Transverse colon (tissue), 4 donors: ENCODE data around the gene NEDD4L. TPM values are rescaled to one million over a fixed set of nuclear protein-coding genes. Genes with fewer than 3 reads are reported as not detected.

Experiments
- DNase-seq: peaks from one replicate; pipeline ENCODE4 v3.0.0-alpha.2; 2019
- H3K27ac ChIP-seq, 4 donors: fragments of 200-600 bp; sonication (generic); 2 replicates each; pipeline ENCODE4 v1.5.1; 2016 to 2018; ENCODE audit warnings: inconsistent platforms in 4 of 4
- H3K27me3 ChIP-seq: fragments of 200-600 bp; sonication (generic); 2 replicates; pipeline ENCODE4 v1.5.1; 2017; ENCODE audit warnings: inconsistent platforms
- H3K36me3 ChIP-seq, 4 donors: fragments of 200-600 bp; sonication (generic); 2 replicates each; pipeline ENCODE4 v1.5.1; 2017 to 2019; ENCODE audit warnings: inconsistent platforms in 4 of 4
- H3K4me1 ChIP-seq, 4 donors: fragments of 200-600 bp; sonication (generic); 2 replicates each; pipeline ENCODE4 v1.5.1; 2017 to 2020; ENCODE audit warnings: inconsistent platforms in 4 of 4
- H3K4me3 ChIP-seq, 4 donors: fragments of 200-600 bp; sonication (generic); 1 replicate in 1 of 4; 2 replicates in 3 of 4; pipeline versions ENCODE4 v1.5.1 to v1.6.1; 2017 to 2019; ENCODE audit warnings: inconsistent platforms in 4 of 4
- H3K9me3 ChIP-seq, 2 donors: fragments of 200-600 bp; sonication (generic); 2 replicates each; pipeline ENCODE4 v1.5.1; 2017 to 2019; ENCODE audit warnings: inconsistent platforms in 2 of 2
- EP300 ChIP-seq: sonication (generic); formaldehyde crosslinking; IDR thresholded peaks from one replicate; pipeline ENCODE4 v1.6.1; 2017; ENCODE audit warnings: antibody characterized with exemption, low read depth
- POLR2A ChIP-seq: fragments of 450-650 bp; IDR thresholded peaks from one replicate; pipeline ENCODE4 v1.6.1; 2016; ENCODE audit warnings: antibody characterized with exemption, mild to moderate bottlenecking, moderate library complexity
- POLR2AphosphoS5 ChIP-seq, 3 donors: sonication (generic); formaldehyde crosslinking; IDR thresholded peaks; one replicate each; pipeline ENCODE4 v1.6.1; 2016; ENCODE audit warnings: antibody characterized with exemption in 3 of 3
- WGBS, 2 donors: methylation state at CpG; one replicate each; pipeline ENCODE4 v1.1.5; 2018; ENCODE audit warnings: low coverage in 1 of 2; 5-methylcytosine and 5-hydroxymethylcytosine counted together
- in situ Hi-C, 4 donors: fragments of 200-750 bp; cut with MboI; loops; one replicate each; pipeline versions ENCODE4 v1.15.0 to v1.15.1; 2017; ENCODE audit warnings: low sequenced_read_pairs in 3 of 4, low pct_ligation_motif_present in 1 of 4, low pct_unique_long_range_greater_than_20kb in 1 of 4
- intact Hi-C: fragments of 100-400 bp; cut with DNase I; formaldehyde crosslinking; loops from one replicate; pipeline ENCODE4 v1.15.1; 2023; ENCODE audit warnings: low total_unique reads
- total RNA-seq, 4 donors: library from RNA; depleted of rRNA; stranded (reverse); fragments of >200 nt; gene quantifications; one replicate each; pipeline ENCODE4 v1.1.0, GENCODE V29; 2016
- TF ChIP-seq, protein P1 (sequence below), 5 experiments: fragments of 200-600 bp in 3 of 5; fragments of 450-650 bp in 2 of 5; sonication (generic) in 3 of 5; IDR thresholded peaks; 1 replicate in 2 of 5; 2 replicates in 3 of 5; pipeline ENCODE4 v1.5.1; 2016 to 2017; ENCODE audit warnings: antibody characterized with exemption in 5 of 5, inconsistent platforms in 3 of 5, mild to moderate bottlenecking in 2 of 5, moderate library complexity in 1 of 5

The NEDD4L gene
- total RNA-seq, 4 donors from 2014 or later, result 217 to 773 (median 305) TPM

- intact Hi-C loops, result no loop called here
- TF ChIP-seq, protein P1, sequence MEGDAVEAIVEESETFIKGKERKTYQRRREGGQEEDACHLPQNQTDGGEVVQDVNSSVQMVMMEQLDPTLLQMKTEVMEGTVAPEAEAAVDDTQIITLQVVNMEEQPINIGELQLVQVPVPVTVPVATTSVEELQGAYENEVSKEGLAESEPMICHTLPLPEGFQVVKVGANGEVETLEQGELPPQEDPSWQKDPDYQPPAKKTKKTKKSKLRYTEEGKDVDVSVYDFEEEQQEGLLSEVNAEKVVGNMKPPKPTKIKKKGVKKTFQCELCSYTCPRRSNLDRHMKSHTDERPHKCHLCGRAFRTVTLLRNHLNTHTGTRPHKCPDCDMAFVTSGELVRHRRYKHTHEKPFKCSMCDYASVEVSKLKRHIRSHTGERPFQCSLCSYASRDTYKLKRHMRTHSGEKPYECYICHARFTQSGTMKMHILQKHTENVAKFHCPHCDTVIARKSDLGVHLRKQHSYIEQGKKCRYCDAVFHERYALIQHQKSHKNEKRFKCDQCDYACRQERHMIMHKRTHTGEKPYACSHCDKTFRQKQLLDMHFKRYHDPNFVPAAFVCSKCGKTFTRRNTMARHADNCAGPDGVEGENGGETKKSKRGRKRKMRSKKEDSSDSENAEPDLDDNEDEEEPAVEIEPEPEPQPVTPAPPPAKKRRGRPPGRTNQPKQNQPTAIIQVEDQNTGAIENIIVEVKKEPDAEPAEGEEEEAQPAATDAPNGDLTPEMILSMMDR (IDR thresholded peaks at IDR 0.05), result no peak
- TF ChIP-seq POLR2A (no peak), EP300 (no peak), POLR2AphosphoS5 (IDR thresholded peaks at IDR 0.05) (no peak)
- H3K4me1 ChIP-seq, result peaks cover under 1 to 13% (median 9%) of the 10 kb centered on the region in 4 donors
- in situ Hi-C loops, result no loop called here
- no peaks in the 10 kb centered on the region for H3K27me3 ChIP-seq
- no peak overlapping the region for H3K27ac ChIP-seq
- no peak overlapping the region for H3K4me3 ChIP-seq
- no peak for DNase-seq
- no peaks in the 10 kb centered on the region for H3K9me3 ChIP-seq
- no peaks in the 10 kb centered on the region for H3K36me3 ChIP-seq
Measured at GRCh38 chr18:58009166-58009565, 34.9 kb upstream of the NEDD4L start.

- H3K27me3 ChIP-seq, result no peaks in the 10 kb centered on the region
- no peak overlapping the region for H3K27ac ChIP-seq
- in situ Hi-C loops, result no loop called here
- H3K4me1 ChIP-seq, result peaks cover 7 to 23% (median 16%) of the 10 kb centered on the region in 4 donors
- H3K4me3 ChIP-seq, result no peak overlapping the region
- WGBS, 2 donors, result 90 to 94% methylated on average over 4 of the region's 4 CpGs
- no peaks in the 10 kb centered on the region for H3K36me3 ChIP-seq
- TF ChIP-seq, protein P1 (IDR thresholded peaks at IDR 0.05), result no peak
- TF ChIP-seq POLR2A (no peak), EP300 (no peak), POLR2AphosphoS5 (IDR thresholded peaks at IDR 0.05) (no peak)
- no peaks in the 10 kb centered on the region for H3K9me3 ChIP-seq
- intact Hi-C loops, result no loop called here
- no peak for DNase-seq
Measured at GRCh38 chr18:58010265-58010664, 33.8 kb upstream of the NEDD4L start.

DNA sequence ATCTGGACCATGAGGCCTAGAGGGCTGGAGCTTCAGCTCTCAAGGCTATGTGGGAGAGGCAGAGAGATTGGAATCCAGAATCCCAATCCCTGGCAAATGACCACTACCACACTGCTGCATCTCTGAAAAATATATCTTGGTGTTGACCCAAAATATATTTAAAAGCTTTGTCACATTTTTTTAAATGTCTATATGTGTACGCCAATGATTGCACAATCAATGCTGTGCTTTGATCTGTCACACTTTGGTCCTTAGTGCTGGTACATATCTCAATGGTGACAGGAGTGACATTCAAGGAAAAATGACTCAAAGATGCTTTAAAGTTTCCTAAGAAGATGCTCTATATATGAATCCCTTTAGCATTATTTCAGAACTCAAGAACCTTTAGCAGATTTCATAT lies 31.7 kb upstream of the NEDD4L start:
- H3K4me3 ChIP-seq, result no peak overlapping the region
- in situ Hi-C loops, result no loop called here
- H3K36me3 ChIP-seq, result no peaks in the 10 kb centered on the region
- TF ChIP-seq EP300 (no peak), POLR2AphosphoS5 (IDR thresholded peaks at IDR 0.05) (no peak), POLR2A (no peak)
- TF ChIP-seq, protein P1 (IDR thresholded peaks at IDR 0.05), result no peak
- H3K27ac ChIP-seq, result peak overlapping the region in 2 of 4 donors; percentile 58 to 68
- H3K9me3 ChIP-seq, result peaks cover 0 to 3% of the 10 kb centered on the region in 2 donors
- no peaks in the 10 kb centered on the region for H3K27me3 ChIP-seq
- 90% methylated on average over 1 of the region's 1 CpG; no CpG with 5 or more reads in 1 of the 2 donors for WGBS, 2 donors
- DNase-seq, result no peak
- peaks cover 7 to 23% (median 17%) of the 10 kb centered on the region in 4 donors for H3K4me1 ChIP-seq
- intact Hi-C loops, result no loop called here

GRCh38 chr18:58013241-58014211 lies 30.5 kb upstream of the NEDD4L start:
- Histone ChIP-seq H3K9me3 (peaks cover 0 to 3% of the 10 kb centered on the region in 2 donors), H3K36me3 (no peaks in the 10 kb centered on the region), H3K4me3 (no peak overlapping the region), H3K4me1 (peaks cover 7 to 23% (median 17%) of the 10 kb centered on the region in 4 donors), H3K27me3 (no peaks in the 10 kb centered on the region), H3K27ac (peak overlapping the region; percentile 47 to 68 (median 62))
- TF ChIP-seq POLR2A (no peak), POLR2AphosphoS5 (IDR thresholded peaks at IDR 0.05) (peak in 1 of 3 donors; percentile 38)
- in situ Hi-C loops (no loop called here), intact Hi-C loops (no loop called here)
- WGBS, 2 donors, result 37 to 41% methylated on average over 5 to 8 of the region's 8 CpGs
- DNase-seq, result peak; percentile 23
